ENCODE data around the gene ALKBH3.

DNA sequence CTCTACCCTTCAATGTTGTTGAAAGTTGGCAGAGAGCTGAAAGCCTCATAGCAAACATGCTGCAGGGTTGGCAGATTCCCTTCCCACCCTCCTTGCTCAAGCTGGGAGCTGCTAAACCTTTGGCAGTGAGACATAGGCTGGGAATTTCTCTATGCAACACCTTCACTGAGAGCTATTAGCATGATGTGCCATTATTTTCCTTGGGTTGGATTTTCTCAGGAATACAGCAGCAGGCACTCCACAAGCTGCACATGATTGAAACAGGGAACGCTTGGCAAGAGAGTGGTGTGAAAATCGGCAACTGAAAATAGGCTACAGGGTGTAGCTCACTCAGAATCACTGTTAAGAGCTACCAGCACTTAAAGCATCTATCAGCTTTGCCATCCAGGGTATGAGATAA lies 9.6 kb upstream of the ALKBH3 start:
- TF ChIP-seq CTCF (IDR thresholded peaks at IDR 0.05 in 2 of 3, conservative IDR thresholded peaks at IDR 0.05 in 1 of 3; ENCODE audit: borderline replicate concordance in 1 of 3, insufficient read depth in 1 of 3, low read depth in 2 of 3, low read length in 2 of 3) (no peak), SP1 (IDR thresholded peaks at IDR 0.05; ENCODE audit: low read depth) (no peak), MAX (IDR thresholded peaks at IDR 0.05) (no peak), SIN3A (IDR thresholded peaks at IDR 0.05; ENCODE audit: low read depth) (no peak), EGR1 (IDR thresholded peaks at IDR 0.05; ENCODE audit: low read depth) (no peak), SRF (IDR thresholded peaks at IDR 0.05; ENCODE audit: low read depth) (no peak), POLR2AphosphoS5 (IDR thresholded peaks at IDR 0.05; ENCODE audit: low read depth, low read length) (no peak), RAD21 (IDR thresholded peaks at IDR 0.05; ENCODE audit: low read depth) (no peak)
